MCF 10A (cell line): ENCODE measurements around the gene DYNC1H1. TPM values are rescaled to one million over a fixed set of nuclear protein-coding genes. Genes with fewer than 3 reads are reported as not detected.

Experiments used
- BruUV-seq: library from RNA; stranded (reverse); fragments of 400-500 nt; replicated peaks from 2 replicates; lab custom pipeline; 2021; lab: Mats Ljungman, UMichigan
- CTCF ChIA-PET: fragments of 300-600 bp; sonication (Branson Sonifier 250); formaldehyde crosslinking; extraction: SDS; loops from one replicate; lab custom pipeline; 2021; ENCODE audit warnings: antibody characterized with exemption, inconsistent platforms; lab: Yijun Ruan, JAX
- POLR2A ChIA-PET: fragments of 300-600, 350-650 bp; sonication (Branson Sonifier 250); formaldehyde crosslinking; extraction: SDS; loops from one replicate; lab custom pipeline; 2020; ENCODE audit warnings: antibody characterized with exemption, inconsistent platforms; lab: Yijun Ruan, JAX
- DNase-seq: peaks from one replicate; pipeline ENCODE4 v3.0.0-alpha.2; 2018; ENCODE audit not compliant: unreplicated experiment
- H3K27ac Mint-ChIP-seq: one replicate; pipeline ENCODE4 v1.8.0; 2022; ENCODE audit warnings: mild to moderate bottlenecking, low read depth, mixed read lengths; ENCODE audit not compliant: unreplicated experiment
- H3K27me3 Mint-ChIP-seq: one replicate; pipeline ENCODE4 v1.8.0; 2022; ENCODE audit warnings: mixed read lengths; ENCODE audit not compliant: insufficient read depth, unreplicated experiment
- H3K36me3 Mint-ChIP-seq: one replicate; pipeline ENCODE4 v1.8.0; 2022; ENCODE audit warnings: mild to moderate bottlenecking, moderate library complexity, mixed read lengths; ENCODE audit not compliant: insufficient read depth, unreplicated experiment
- H3K4me1 Mint-ChIP-seq: one replicate; pipeline ENCODE4 v1.8.0; 2022; ENCODE audit warnings: mixed read lengths; ENCODE audit not compliant: insufficient read depth, unreplicated experiment
- H3K4me3 Mint-ChIP-seq: one replicate; pipeline ENCODE4 v1.8.0; 2022; ENCODE audit warnings: mild to moderate bottlenecking, moderate library complexity, mixed read lengths; ENCODE audit not compliant: unreplicated experiment
- H3K9me3 Mint-ChIP-seq: one replicate; pipeline ENCODE4 v1.8.0; 2022; ENCODE audit warnings: mixed read lengths; ENCODE audit not compliant: unreplicated experiment
- CTCF ChIP-seq: fragments of 200-600 bp; IDR thresholded peaks from one replicate; pipeline ENCODE4 v1.8.0; 2022; ENCODE audit warnings: antibody characterized with exemption, mild to moderate bottlenecking; ENCODE audit not compliant: unreplicated experiment
- intact Hi-C: fragments of 100-400 bp; cut with micrococcal nuclease; formaldehyde crosslinking; loops from 2 replicates; pipeline ENCODE4 v1.14.1; 2022
- total RNA-seq: library from RNA; stranded (reverse); gene quantifications from 2 replicates; pipeline ENCODE4 v1.2.3, GENCODE V29; 2022

Gene DYNC1H1
- total RNA-seq, 1 experiment from 2014 or later, result 704 TPM

DNA sequence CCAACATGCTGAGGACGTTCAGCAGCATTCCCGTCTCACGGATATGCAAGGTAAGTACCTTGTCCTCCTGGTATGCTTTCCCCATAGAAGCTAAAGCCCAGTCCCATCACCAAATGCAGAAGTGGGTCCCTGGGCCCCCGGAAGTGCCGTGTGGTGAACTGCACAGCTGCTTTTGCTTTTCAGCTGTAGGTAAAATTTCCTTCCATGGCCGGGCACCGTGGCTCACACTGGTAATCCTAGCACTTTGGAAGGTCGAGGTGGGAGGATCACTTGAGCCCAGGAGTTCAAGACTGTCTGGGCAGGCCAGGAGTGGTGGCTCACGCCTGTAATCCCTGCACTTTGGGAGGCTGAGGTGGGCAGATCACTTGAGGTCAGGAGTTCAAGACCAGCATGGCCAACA is 78.3 kb downstream of the DYNC1H1 start:
- DNase-seq, result no peak
- H3K9me3 Mint-ChIP-seq, result no peaks in the 10 kb centered on the region
- H3K36me3 Mint-ChIP-seq, result peaks cover 99% of the 10 kb centered on the region
- H3K4me3 Mint-ChIP-seq, result no peak overlapping the region
- ChIA-PET CTCF (no interaction called here), POLR2A (no interaction called here)
- H3K27me3 Mint-ChIP-seq, result no peaks in the 10 kb centered on the region
- TF ChIP-seq CTCF, result no peak
- H3K27ac Mint-ChIP-seq, result no peak overlapping the region
- H3K4me1 Mint-ChIP-seq, result no peaks in the 10 kb centered on the region
- no TSS peak for BruUV-seq
- intact Hi-C loops, result no loop called here

- Mint-ChIP-seq H3K36me3 (peaks cover 99% of the 10 kb centered on the region), H3K27me3 (no peaks in the 10 kb centered on the region), H3K4me1 (no peaks in the 10 kb centered on the region), H3K27ac (no peak overlapping the region), H3K4me3 (no peak overlapping the region), H3K9me3 (no peaks in the 10 kb centered on the region)
- ChIA-PET CTCF (no interaction called here), POLR2A (interaction anchor here (0.6 kb wide), 1 partner anchor 19 kb away, joined by 3 read pairs; no protein-coding TSS in a partner anchor)
- no peak for TF ChIP-seq CTCF
- DNase-seq, result no peak
- intact Hi-C loops, result no loop called here
- no TSS peak for BruUV-seq
Measured at GRCh38 chr14:102043251-102044025, 79.1 kb downstream of the DYNC1H1 start.

DNA sequence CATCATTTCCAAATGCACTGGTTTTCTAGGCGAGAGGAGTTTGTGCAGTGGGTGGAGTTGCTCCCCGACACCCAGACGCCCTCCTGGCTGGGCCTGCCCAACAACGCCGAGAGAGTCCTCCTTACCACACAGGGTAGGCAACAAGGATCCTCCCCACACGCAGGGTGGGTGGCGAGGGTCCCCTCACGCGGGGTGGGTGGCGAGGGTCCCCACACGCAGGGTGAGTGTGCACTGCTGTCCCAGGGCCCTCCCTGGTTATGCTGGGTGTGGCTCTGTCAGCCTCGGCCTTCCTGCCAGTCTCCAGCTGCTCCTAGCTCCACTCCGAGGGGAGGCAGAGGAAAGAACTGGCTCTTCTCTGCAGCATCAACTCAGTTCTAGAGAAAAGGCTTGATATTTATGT is 80.2 kb downstream of the DYNC1H1 start:
- Mint-ChIP-seq H3K27me3 (no peaks in the 10 kb centered on the region), H3K4me3 (no peak overlapping the region), H3K9me3 (no peaks in the 10 kb centered on the region), H3K36me3 (peaks cover 99% of the 10 kb centered on the region), H3K27ac (no peak overlapping the region), H3K4me1 (no peaks in the 10 kb centered on the region)
- ChIA-PET POLR2A (interaction anchor here (0.7 to 1.5 kb wide), 2 partner anchors 16 to 83 kb away, joined by 3 to 4 read pairs; no protein-coding TSS in a partner anchor), CTCF (no interaction called here)
- no peak for DNase-seq
- no TSS peak for BruUV-seq
- no peak for TF ChIP-seq CTCF
- intact Hi-C loops, result no loop called here

GRCh38 chr14:102046337-102047278 is 82.2 kb downstream of the DYNC1H1 start:
- no peak overlapping the region for H3K4me3 Mint-ChIP-seq
- no TSS peak for BruUV-seq
- H3K9me3 Mint-ChIP-seq, result no peaks in the 10 kb centered on the region
- DNase-seq, result peak; percentile 35
- peaks cover 95% of the 10 kb centered on the region for H3K36me3 Mint-ChIP-seq
- intact Hi-C loops, result no loop called here
- ChIA-PET POLR2A (interaction anchor here (0.6 to 1.2 kb wide), 4 partner anchors 9 to 82 kb away, joined by 3 read pairs; no protein-coding TSS in a partner anchor), CTCF (interaction anchor here (0.6 to 2.9 kb wide), 13 partner anchors 9 to 296 kb away, joined by 3 to 10 read pairs (median 4); no protein-coding TSS in a partner anchor)
- no peaks in the 10 kb centered on the region for H3K4me1 Mint-ChIP-seq
- no peak for TF ChIP-seq CTCF
- no peaks in the 10 kb centered on the region for H3K27me3 Mint-ChIP-seq
- H3K27ac Mint-ChIP-seq, result no peak overlapping the region
